ENCODE measurements around the gene BCR.

BCR gene

DNA sequence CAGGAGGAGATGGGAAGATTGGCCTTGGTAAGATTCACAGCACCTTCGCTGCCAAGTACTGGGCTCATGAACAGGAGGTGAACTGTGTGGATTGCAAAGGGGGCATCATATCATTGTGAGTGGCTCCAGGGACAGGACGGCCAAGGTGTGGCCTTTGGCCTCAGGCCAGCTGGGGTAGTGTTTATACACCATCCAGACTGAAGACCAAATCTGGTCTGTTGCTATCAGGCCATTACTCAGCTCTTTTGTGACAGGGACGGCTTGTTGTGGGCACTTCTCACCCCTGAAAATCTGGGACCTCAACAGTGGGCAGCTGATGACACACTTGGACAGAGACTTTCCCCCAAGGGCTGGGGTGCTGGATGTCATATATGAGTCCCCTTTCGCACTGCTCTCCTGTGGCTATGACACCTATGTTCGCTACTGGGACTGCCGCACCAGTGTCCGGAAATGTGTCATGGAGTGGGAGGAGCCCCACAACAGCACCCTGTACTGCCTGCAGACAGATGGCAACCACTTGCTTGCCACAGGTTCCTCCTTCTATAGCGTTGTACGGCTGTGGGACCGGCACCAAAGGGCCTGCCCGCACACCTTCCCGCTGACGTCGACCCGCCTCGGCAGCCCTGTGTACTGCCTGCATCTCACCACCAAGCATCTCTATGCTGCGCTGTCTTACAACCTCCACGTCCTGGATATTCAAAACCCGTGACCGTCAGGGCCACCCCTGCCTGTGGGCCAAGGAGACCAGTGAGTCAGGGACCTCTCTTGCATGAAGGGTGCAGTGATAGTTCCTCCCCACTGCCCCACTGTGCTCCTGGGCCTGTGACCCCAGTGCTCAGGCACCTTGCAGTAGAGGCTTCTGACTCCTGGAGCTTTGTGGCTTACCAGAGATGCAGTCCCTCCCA is 83.6 kb downstream of the BCR start:
- DNase-seq: no peak

DNA sequence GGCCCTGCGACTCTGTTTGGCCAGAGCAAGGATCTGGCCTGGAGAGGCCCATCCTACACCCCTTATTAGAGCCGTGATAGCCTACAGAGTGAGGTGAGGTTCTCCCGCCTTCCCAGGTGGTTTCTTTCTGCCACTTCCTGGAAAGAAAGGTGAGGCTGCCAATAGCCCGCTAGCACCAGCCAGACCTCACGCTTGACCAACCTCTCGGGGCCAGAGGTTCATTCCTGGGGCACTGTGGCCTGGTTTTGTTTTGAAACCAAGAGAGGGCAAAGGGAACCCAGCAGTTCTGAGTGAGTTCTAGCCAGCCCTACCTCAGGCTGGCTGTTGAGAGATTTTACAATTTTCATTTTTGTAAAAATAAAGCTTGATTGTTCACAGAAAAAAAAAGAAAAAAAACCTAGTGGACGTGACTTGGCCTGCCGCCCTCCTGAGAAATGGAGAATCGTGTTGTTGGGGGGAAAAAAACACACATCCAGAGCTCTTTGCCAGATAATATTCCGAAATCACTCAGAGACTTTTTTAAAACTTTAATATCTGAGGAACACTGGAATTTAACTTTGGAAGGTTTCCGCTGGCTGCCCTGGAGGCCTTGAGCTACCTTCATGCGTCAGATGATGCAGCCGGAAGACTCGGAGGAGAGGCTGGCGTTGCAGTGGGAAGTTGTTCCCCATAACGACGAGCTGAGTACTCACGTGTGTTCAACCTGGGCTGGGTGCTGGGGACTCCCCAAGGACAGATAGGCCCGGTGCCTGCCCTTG is 84.5 kb downstream of the BCR start:
- DNase-seq: no peak

DNA sequence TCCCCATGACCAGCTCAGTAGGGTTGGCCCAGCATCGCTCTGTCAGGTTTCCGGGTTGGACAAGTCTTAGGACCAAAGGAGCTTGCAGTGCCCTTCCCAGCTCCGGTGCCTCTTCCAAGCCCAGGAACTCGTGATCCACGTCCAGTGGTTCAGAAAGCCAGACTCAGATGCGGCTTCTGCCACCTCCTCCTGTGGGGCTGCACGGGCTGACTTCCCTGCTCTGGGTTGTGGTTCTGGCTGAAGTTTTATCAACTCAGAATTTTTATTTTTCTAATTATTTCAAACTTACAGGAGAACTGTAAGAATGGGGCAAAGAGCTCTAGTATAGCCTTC is 85.0 kb downstream of the BCR start:
- DNase-seq: no peak

DNA sequence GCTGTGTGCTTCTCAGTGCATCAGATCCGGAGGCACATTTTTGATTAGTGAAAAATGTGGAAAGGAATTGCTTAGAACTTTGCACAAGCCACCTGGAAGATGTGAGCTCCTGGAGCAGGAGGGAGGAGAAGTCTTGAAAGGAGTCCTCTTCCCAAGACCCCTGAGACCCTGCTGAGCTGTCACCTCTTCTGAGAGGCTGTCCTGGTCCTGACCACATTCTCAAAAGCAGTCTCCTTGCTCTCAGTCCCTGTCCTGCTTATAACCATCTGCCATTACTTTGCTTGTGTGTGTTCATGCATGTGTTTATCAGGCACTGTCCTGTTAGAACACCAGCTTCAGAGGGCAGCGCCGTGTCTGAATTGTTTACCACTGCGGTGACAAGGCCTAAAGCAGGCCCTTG is 86.5 kb downstream of the BCR start:
- DNase-seq: no peak

DNA sequence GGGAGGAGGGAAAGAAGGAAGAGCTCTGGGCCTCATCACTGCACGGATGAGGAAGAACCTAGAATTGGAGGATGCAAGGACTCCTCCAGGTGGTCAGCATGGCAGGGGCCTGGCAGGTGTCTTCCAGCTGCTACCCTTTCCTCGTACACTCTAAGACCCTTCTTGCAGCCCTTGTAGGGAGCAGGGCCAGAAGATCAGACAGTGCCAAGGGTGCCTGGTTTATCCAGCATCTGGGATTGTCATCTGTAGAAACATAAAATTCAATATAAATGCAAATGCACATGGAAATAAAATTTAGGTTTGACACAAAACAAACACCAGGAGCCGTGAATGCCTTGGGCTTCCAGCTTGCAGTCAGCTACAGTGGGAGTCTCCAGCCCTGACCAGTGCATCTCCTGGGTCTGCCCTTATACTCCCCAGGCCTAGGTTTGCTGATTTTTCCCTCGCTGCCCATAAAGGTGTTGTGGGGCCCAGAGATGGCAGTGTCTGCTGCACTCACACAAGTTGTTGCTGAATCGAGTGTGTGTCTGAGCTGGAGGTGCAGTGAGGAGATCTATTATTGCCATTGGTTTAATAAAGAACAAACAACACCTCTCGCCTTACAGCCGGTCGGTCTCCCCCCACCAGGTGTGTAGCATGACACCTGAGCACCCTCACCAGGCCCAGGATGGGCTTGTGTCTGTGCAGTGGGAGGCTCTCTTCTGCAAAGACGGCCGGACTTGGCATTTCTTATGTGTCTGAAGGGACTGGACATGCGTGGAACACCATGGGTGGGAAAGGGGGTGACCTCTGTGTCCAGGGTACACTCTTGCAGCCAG is 87.1 kb downstream of the BCR start:
- DNase-seq: no peak

DNA sequence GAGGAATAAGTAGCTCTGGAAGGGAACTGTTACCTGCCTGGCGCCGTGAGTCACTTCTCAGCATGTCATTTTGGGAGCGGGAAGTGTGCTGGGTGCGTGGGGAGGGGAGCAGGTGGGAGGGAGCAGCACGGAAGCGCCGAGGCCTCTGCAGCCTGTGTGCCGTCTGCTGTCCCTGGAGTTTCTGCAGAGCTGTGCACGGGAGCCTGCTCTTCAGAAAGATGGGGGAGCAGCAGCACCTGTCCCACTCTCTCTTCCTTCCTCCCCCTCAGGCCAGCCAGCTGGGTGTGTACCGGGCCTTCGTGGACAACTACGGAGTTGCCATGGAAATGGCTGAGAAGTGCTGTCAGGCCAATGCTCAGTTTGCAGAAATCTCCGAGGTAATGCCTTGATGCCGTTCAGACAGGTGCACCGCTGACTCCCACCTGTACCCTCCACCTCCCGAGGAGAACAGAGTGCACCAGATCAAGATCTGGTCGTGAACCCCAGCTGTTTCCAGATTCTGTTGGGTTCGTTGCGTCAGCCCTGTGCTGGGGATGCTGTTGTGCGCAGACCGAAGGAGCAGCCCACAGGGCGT is 87.9 kb downstream of the BCR start:
- no peak for DNase-seq

DNA sequence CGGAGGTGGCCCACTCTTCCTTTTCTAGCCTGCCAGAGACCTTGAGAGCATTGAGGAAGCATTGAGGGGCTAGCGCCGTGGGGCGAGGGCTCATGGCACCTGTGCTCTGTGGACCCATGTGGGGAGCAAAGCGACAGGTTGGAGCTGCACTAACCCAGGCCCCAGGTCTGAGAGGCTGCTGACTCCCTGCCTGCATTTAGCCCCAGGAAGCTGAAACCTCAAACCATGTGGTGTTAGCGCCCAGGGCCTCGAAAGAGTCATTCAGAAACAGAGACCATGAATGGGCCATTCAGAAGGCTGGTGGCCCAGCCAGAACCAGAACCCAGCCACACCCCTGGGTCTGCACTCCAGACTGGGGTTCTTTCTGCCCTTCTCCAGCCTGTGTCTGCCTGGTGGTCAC is 88.6 kb downstream of the BCR start:
- DNase-seq: no peak

DNA sequence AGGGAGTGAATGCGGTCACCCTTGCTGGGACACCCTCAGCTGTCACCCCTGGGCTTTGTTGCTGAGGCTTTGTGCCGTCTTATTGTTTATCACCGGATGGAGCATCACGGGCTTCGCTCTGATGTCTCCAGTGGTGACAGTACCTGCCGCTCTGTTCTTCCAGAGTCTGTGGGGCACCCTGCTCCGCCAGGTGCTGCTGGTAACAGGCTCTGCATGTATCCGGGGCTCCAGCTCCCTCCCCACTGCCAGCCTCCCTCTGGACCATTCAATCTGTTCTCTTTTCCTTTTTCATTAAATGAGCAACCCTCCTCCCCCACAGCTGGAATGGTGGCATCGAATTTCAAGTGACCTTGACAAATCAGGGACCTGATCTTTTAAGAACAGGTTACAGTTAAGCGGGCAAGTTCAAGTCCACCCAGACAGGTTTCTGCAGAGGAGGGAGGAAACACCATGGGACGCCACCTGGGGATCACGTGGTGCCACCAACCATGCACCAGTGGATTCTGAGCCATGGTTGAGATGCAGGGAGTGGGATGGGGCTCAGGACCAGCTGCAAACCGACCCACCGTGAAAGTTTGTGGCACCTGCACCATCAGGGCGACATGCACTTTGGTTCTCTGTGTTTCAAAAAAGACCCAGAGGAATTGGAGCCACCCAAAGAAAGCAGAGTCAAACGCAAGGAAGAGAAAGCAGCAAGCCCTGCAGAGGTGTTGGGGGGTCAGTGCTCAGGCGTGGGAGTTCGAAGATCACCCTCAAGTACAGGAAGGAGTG is 89.3 kb downstream of the BCR start:
- no peak for DNase-seq

DNA sequence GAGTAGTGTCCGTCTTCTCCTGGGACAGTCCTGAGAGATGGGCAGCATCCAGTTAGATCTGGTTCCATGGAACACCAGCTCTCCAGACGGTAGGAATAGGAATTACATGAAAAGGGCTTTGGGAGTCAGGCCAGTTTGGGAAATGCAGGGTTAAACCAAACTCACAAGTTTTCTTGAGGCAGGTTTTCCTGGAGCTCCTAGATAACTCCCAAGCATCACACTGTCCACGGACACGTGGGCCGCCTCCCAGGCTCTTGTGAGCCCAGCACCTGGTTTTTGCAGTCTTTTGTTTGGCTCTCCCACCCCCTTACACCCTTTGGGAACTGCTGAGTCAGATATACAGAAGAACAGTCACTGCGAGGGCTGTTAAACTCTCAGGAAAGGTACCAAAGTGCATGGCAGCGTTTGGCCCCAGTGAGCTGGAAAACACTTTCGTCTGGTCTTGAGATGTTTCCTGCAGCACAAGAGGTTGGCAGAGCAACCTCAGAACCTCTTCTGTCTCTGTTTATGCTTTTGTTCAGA is 90.0 kb downstream of the BCR start:
- DNase-seq: no peak

DNA sequence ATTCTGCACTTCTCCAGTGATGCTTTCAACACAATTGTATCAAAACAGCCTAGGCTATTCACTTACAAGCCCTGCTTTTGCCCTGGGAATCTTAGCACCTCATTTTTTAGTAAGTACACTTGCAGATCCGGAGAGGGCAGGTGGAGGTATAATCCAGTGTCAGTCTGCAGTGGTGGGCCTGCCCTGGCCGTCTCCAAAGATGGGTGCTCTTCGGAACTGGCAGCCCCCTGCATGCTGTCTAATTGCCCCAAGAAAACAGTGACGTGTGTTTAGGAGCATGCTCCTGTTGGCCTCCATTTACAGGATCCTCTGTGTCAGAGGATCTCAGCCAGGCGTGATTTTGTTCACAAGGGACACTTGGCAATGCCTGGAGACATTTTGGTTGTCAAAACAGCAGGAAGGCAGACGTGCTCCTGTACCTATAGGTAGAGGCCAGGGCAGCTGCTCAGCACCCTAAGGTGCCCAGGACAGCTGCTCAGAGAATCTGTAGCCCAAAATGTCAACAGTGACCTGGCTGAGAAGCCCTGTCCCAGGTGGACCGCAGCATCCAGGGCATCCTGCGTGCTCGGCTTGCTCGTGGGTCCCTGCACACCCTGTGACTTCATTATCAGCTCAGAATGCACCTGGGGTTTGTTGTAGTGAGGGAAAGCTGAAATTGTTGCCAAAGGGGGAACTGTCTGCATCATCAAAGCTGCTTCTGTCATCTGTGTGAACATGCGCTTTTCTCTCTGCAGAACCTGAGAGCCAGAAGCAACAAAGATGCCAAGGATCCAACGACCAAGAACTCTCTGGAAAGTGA is 90.7 kb downstream of the BCR start:
- no peak for DNase-seq

DNA sequence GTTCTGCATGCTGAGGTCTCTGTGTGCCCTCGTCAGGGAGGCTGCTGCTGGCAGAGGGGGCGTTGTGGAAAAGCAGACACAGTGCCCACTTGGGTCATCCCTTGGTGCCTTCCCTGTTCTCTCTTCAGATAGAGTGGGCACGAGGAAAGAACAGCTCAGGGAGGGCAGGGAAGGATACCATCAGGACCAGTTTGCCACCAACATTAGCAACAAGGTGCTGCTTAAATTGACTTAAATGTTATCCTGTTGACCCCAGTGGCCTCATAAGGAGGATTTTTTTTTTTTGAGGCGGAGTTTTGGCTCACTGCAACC is 91.2 kb downstream of the BCR start:
- DNase-seq: no peak

DNA sequence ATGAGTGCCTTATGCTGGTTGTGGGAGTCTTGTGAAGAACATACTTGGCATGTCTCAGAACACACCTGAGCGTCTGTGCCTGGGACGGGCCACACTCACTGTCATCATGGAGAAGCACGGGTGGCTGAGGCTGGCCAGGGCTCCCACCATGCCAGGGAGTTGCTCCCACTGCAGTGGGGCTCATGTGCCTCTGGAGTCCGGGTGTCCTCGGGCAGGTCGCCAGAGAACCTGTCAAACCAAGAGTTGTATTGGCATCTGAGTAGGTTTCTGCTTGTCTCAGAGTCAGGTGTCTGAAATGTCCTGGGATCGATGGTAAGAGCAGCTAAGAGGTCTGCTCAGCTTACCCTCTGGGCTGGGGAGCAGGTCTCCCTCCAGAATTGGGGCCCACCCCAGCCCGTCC is 92.1 kb downstream of the BCR start:
- no peak for DNase-seq

DNA sequence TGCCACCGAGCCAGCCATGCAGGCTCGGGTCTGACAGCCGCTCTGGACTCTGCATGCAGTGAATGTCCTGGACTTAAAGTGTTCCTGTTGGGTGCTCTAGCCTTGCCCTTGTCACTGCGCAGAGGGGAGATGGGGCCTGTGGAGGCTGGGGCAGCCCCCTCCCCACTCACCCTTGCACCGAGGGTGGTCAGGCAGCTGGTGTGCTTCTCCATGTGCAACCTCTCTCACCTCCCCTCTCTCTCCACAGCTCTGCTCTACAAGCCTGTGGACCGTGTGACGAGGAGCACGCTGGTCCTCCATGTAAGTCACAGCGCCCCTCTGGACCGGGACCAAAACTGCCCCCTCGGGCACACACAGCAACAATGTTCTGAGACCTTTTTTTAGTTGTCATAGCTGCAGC is 92.5 kb downstream of the BCR start:
- no peak for DNase-seq

DNA sequence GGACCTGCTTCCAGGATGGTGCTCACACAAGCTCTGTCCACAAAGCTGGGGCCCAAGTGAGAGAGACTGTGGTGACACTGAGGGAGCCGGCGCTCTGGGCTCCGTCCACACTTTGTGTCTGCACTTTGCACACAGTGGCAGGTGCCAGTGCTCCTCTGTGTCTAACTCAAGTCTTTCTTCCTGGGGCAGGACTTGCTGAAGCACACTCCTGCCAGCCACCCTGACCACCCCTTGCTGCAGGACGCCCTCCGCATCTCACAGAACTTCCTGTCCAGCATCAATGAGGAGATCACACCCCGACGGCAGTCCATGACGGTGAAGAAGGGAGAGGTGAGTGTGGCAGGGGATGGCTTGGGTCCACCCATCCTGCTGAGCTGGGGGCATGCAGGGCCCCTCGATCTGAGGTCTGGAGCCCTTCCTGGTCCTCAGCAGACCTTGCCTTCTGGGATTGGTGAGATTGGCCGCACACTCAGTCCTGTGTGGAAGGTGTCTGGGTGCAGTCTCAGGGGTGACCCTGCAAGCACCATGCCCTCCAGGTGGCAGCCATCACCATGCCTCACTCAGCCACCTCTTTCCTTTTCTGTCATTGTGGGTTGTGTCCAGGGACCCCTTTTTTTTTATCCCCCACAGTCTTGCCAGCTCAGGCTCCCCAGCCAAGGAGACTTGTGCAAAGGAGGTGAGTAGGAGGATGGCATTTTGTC is 93.3 kb downstream of the BCR start:
- no peak for DNase-seq

DNA sequence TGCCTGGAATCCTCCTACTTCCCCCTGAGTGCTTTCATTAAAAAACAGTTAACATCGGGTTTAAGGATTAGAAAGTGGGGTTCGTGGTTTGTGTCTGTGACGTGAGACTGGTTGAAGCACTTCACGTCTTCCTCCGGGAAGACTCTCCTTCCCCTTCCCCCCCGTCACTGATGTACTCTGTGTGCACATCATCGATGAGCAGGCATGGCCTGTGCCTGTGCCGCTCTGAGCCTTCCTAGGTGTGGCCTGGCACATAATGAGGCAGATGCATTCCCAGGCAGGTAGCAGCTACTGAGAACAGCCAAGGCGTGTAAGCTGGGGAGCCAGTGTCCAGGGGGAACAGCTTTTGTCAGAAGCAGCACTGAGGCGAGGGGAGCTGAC is 93.8 kb downstream of the BCR start:
- no peak for DNase-seq

DNA sequence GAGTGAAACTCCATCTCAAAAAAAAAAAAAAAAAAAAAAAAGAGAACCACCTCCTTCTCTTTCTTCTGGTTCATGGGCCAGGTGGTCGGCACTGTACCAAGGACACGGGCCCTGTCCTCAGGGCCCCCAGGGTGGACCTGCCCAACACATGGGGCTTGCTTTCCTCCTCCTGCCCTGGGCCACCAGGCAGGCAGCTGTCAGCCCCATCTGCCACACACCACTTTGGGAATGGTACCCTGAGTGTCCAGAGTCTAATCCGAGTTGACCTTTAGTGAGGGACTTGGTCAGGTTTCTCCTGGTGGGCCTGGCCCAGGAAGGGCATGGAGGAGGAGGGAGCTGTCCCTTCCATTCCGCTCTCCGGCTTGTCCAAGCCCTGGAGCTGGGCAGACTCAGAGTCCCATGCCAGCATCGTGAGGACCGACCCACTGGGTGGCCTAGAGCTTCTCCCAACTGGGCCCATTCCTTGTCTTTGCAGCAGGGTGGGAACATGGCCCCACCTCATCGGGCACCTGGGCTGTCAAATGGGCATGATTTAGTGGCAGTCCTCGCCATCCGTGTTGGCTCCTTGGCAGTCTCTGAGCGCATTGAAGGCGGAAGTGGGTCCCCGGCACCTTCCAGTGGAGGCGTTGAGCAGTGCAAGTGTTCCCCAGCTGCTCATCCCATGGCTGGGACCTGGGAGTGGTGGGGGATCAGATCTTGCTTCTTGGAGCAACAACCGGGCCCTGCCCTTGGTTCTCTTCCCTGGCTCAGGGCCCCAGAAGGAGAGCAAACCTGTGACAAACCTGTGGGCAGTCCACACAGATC is 94.8 kb downstream of the BCR start:
- DNase-seq: no peak

DNA sequence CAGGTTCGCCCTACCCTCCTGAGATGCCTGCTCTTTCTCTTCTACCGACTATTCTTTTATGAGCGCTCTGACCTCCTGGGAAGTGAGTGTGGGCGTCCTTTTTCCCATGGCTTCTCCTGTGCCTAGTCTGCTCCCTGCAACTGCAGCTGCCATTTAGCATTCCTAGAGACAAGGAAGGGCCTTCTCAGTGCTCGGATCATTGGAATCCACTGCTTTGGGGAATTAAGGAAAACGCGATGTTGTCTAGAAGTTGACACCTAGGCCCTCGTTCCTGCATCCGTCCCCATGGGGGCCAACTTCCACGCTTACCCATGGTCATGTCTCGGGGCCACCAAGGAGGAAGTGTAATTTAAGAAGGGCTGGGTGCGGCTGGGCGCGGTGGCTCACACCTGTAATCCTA is 95.4 kb downstream of the BCR start:
- DNase-seq: no peak

DNA sequence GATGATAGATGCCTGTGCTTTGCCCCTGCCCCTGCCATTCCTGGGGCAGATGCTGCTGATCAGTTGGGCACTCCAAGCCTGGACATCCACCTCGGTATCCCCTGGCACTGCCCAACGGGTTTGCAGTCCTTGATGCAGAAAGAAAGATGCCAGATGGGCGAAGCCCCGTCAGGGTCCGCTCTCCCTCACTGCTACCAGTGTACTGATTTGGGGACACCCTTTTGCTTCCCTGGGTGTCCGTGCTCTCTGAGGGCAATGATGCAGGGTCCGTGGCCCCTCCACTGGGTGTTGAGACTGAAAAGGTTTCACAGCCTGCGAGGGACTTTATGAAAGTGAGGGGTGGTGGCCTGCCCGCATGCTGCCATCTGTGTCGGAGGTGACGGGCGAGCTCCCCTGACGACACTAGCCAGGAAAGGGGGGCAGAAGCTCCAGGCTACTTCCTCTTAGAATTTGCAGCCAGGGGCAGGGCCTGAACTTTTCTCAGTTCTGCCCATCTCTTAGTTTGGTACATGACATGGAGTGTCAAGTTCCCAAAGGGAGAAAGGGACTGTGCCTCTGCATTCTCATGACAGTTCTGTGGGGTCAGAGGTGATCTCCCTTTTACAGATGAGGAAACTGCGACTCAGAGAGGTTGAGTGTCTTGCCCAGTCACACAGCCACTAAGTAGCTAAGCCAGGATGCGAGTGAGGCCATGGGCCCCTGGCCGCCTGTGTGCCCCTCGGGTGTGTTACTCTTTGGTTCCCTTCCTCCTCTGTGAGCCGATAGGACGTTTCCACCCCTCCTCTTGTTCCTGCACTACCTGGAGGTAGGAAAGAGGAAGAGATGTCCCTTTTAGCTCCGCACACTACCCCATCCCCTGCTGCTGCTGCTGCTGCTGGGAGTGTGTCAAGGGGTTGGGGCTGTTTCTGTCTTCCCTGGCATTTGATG is 96.6 kb downstream of the BCR start:
- DNase-seq: no peak
